ENCODE results near the gene CD101.

- TF ChIP-seq, protein P1, sequence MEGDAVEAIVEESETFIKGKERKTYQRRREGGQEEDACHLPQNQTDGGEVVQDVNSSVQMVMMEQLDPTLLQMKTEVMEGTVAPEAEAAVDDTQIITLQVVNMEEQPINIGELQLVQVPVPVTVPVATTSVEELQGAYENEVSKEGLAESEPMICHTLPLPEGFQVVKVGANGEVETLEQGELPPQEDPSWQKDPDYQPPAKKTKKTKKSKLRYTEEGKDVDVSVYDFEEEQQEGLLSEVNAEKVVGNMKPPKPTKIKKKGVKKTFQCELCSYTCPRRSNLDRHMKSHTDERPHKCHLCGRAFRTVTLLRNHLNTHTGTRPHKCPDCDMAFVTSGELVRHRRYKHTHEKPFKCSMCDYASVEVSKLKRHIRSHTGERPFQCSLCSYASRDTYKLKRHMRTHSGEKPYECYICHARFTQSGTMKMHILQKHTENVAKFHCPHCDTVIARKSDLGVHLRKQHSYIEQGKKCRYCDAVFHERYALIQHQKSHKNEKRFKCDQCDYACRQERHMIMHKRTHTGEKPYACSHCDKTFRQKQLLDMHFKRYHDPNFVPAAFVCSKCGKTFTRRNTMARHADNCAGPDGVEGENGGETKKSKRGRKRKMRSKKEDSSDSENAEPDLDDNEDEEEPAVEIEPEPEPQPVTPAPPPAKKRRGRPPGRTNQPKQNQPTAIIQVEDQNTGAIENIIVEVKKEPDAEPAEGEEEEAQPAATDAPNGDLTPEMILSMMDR (IDR thresholded peaks at IDR 0.05; ENCODE audit: insufficient read depth, low read length): no peak
- TF ChIP-seq GABPA (IDR thresholded peaks at IDR 0.05; ENCODE audit: low read depth) (no peak), REST (IDR thresholded peaks at IDR 0.05; ENCODE audit: insufficient replicate concordance, low read depth) (no peak), POLR2AphosphoS5 (IDR thresholded peaks at IDR 0.05; ENCODE audit: low read depth) (no peak), SPI1 (IDR thresholded peaks at IDR 0.05; ENCODE audit: borderline replicate concordance, low read depth) (no peak)
These were observed 19.1 kb upstream of the CD101 start for GRCh38 chr1:116982319-116983004.
